Fibroblast of pulmonary artery (primary cell): ENCODE data around the gene DENND2A.
A peak's percentile ranks its signal among the peaks of the same experiment; 100 is the strongest.

Source experiments
- DNase-seq: peaks from one replicate; pipeline ENCODE4 v3.0.0-alpha.2; 2010; ENCODE audit warnings: low read depth
- H3K4me3 ChIP-seq: replicated peaks from 2 replicates; pipeline ENCODE4 v1.5.1; 2011; ENCODE audit warnings: low read depth, mild to moderate bottlenecking, control low read depth, low read length, moderate library complexity
- TF ChIP-seq, protein P1 (sequence below): IDR thresholded peaks from 2 replicates; pipeline ENCODE4 v1.5.1; 2011; ENCODE audit warnings: mild to moderate bottlenecking, control low read depth, low read length, inconsistent platforms; ENCODE audit errors: missing control alignments

Gene DENND2A

DNA sequence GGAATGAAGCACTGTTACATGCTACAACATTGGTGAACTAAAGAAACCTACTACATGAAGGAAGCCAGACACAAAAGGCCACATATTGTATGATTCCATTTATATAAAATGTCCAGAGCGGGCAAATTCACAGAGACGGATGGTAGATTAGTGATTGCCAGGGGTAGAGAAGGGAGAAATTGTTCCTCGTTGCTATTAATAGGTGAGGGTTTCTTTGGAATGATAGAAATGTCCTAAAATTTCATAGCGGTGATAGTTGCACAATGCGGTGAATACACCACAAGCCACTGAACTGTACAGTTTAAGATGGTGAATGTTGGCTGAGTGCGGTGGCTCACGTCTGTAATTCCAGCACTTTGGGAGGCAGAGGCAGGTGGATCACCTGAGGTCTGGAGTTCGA is 29.0 kb downstream of the DENND2A start:
- no peak overlapping the region for H3K4me3 ChIP-seq
- TF ChIP-seq, protein P1, sequence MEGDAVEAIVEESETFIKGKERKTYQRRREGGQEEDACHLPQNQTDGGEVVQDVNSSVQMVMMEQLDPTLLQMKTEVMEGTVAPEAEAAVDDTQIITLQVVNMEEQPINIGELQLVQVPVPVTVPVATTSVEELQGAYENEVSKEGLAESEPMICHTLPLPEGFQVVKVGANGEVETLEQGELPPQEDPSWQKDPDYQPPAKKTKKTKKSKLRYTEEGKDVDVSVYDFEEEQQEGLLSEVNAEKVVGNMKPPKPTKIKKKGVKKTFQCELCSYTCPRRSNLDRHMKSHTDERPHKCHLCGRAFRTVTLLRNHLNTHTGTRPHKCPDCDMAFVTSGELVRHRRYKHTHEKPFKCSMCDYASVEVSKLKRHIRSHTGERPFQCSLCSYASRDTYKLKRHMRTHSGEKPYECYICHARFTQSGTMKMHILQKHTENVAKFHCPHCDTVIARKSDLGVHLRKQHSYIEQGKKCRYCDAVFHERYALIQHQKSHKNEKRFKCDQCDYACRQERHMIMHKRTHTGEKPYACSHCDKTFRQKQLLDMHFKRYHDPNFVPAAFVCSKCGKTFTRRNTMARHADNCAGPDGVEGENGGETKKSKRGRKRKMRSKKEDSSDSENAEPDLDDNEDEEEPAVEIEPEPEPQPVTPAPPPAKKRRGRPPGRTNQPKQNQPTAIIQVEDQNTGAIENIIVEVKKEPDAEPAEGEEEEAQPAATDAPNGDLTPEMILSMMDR: no peak
- DNase-seq: no peak

DNA sequence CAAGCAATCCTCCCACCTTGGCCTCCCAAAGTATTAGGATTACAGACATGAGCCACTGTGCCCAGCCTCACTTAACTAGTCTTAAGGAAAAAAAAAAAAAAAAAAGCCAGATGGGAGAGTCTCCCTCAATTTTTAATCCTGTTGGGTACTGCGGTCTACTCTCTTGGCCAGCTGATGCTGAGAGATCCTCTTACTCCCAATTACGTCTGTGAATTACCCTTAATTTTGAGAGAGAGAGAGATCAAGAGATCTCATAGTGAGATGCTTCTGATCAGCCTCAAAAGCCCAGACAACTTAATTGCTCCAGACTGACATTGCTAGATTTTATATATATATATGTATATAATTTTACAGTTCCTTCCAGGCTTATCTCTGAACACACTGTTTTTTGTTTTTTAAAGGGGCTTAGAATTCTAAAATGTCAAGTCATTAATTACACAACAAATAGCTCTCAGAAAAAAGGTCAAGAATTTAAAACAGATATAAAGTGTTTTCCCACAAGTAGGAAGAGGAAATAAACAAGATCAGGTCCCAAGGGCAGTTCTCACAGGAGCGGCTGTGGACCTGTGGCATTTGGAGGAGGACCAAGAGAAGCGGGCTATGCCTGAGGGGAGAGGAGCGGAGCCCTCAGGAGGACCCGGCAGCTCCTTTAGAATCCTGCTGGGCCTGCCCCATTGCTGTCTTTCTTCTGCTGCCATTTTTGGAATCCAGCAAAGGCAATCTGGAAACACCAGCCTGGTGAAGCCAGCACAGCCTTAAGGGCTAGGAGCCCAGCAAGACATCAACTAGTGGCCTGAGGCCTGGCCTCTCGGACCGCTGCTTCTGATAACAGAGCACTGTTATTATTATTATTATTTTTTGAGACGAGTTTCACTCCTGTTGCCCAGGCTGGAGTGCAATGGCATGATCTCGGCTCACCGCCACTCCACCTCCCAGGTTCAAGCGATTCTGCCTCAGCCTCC is 30.1 kb downstream of the DENND2A start:
- DNase-seq: no peak
- no peak overlapping the region for H3K4me3 ChIP-seq
- TF ChIP-seq, protein P1: no peak

DNA sequence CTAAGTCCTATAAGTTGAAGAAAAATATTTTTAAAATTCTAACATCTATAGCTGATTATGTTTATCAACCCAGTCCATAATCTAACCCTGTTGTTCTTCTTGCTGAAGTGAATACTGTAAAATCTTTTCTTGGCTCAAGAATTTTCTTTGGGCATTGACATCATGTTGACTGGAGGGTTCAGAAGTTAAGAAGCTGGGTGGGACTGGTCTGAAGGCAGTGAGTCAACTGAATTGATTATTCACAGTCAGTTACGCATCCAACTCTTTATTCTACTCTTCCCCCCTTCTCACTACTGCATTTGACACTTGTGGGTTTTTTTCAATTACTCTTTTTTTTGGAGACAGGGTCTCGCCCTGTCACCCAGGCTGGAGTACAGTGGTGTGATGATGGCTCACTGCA is 31.0 kb downstream of the DENND2A start:
- no peak overlapping the region for H3K4me3 ChIP-seq
- DNase-seq: no peak
- TF ChIP-seq, protein P1: no peak

DNA sequence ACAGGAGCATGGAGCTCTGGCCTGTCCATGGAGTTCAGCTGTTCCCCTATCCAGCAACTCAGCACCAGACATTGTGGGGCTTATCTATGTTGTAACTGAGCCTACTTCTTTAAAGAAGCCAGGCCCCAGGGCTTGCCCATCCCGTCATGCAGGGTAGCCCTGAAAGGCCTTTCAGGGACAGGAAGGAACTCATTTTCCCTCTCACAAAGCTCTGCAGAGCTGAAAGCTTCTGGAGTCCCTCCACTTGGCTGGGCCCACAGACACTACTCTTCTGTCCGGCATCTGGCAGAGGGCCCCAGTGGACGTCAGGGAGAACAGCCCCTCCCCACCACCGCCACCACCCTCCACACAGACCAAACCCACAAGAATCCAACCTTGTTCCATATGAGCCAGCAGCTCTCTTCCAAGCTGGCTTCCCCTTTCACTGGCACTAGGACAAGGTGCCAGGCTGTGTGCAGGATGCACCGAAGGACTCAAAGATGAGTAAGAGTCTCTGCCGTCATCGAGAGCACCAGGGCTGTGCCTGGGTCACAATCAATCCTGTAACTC is 33.1 kb downstream of the DENND2A start:
- peak; percentile 81 for DNase-seq
- TF ChIP-seq, protein P1: no peak
- H3K4me3 ChIP-seq: no peak overlapping the region

DNA sequence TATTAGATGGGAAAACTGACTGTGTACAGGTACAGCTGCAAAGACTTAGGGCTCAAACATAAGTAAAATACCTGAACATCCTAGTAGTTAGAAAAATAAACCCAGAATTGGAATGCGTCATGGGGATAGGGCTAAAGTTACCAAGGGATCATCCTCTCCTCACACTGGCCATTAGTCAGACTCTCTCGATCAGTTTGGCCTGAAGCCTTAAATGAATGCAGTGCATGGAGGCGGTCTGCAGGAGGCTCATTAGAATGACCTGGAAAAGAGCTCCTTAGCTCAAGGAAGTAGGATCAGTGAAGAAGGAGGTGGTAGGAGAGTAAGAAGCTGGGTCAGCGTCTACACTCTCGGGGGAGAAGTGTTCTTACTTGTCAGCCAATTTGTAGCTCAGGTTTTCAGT is 35.3 kb downstream of the DENND2A start:
- no peak overlapping the region for H3K4me3 ChIP-seq
- TF ChIP-seq, protein P1: no peak
- DNase-seq: no peak

DNA sequence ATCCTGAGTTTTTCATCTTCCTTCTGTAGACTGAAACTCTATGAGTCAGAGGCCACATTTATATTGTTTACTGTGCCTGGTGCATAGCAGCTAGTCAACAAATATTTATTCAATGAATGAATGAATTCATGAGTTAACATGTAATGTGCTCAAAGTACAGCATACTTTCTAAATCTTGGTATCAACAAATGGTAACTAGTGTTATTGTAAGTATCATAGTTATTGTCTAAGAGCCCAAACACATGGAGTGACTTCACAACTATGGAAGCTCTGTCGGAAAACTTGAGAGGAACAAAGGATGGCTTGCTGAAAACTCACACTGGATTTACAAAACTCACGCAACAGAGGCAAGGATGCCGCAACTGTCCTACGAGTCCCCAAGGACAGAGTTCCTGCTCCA is 35.9 kb downstream of the DENND2A start:
- no peak overlapping the region for H3K4me3 ChIP-seq
- peak; percentile 35 for DNase-seq
- TF ChIP-seq, protein P1: no peak
